Sigmoid colon (tissue), 7 donors: ENCODE results near the gene COPB1. TPM values are rescaled to one million over a fixed set of nuclear protein-coding genes. Genes with fewer than 3 reads are reported as not detected.

Experiments used
- DNase-seq: peaks from one replicate; pipeline ENCODE4 v3.0.0-alpha.2; 2019
- H3K27ac ChIP-seq, 4 donors: fragments of 200-600 bp; sonication (generic); one replicate each; pipeline ENCODE4 v1.5.1; 2016 to 2019; ENCODE audit warnings: mild to moderate bottlenecking in 1 of 4
- H3K27me3 ChIP-seq, 3 donors: fragments of 200-600 bp; sonication (generic); one replicate each; pipeline ENCODE4 v1.5.1; 2019; ENCODE audit warnings: mild to moderate bottlenecking in 1 of 3
- H3K36me3 ChIP-seq, 4 donors: fragments of 200-600 bp; sonication (generic); one replicate each; pipeline ENCODE4 v1.5.1; 2016 to 2019
- H3K4me1 ChIP-seq, 4 donors: fragments of 200-600 bp; sonication (generic); one replicate each; pipeline ENCODE4 v1.5.1; 2017 to 2019
- H3K4me3 ChIP-seq, 4 donors: fragments of 200-600 bp; sonication (generic); one replicate each; pipeline ENCODE4 v1.5.1; 2017 to 2019; ENCODE audit warnings: mild to moderate bottlenecking in 2 of 4, moderate library complexity in 1 of 4
- H3K9me3 ChIP-seq, 4 donors: fragments of 200-600 bp in 3 of 4; sonication (generic) in 3 of 4; one replicate each; pipeline versions ENCODE4 v1.5.1 to v1.6.1; 2013 to 2019
- CTCF ChIP-seq, 4 experiments: fragments of 450-650 bp in 3 of 4; fragments of 200-600 bp in 1 of 4; IDR thresholded peaks; one replicate each; pipeline ENCODE4 v1.5.1; 2016 to 2019; ENCODE audit warnings: antibody characterized with exemption in 4 of 4, mild to moderate bottlenecking in 3 of 4, moderate library complexity in 2 of 4
- EP300 ChIP-seq, 4 donors: sonication (generic); formaldehyde crosslinking; IDR thresholded peaks; one replicate each; pipeline ENCODE4 v1.6.1; 2017; ENCODE audit warnings: antibody characterized with exemption in 4 of 4
- POLR2A ChIP-seq, 2 donors: fragments of 450-650 bp; IDR thresholded peaks; one replicate each; pipeline ENCODE4 v1.6.1; 2016; ENCODE audit warnings: antibody characterized with exemption in 2 of 2, mild to moderate bottlenecking in 2 of 2, moderate library complexity in 2 of 2
- POLR2AphosphoS5 ChIP-seq, 4 donors: sonication (generic); formaldehyde crosslinking; IDR thresholded peaks; one replicate each; pipeline ENCODE4 v1.6.1; 2017; ENCODE audit warnings: antibody characterized with exemption in 4 of 4
- WGBS, 2 donors: extraction: QIAGEN DNeasy Blood & Tissue Kit; methylation state at CpG; one replicate each; pipeline ENCODE4 v1.1.7; 2013; 5-methylcytosine and 5-hydroxymethylcytosine counted together
- intact Hi-C: fragments of 100-400 bp; cut with DNase I; formaldehyde crosslinking; loops from one replicate; pipeline ENCODE4 v1.15.1; 2023
- polyA plus RNA-seq, 3 donors: library from polyadenylated mRNA; stranded (reverse); fragments of 200-250 nt; gene quantifications; one replicate each; pipeline ENCODE4 v1.2.3, GENCODE V29; 2013
- total RNA-seq, 4 donors: library from RNA; depleted of rRNA; stranded (reverse); fragments of >200 nt; gene quantifications; one replicate each; pipeline ENCODE4 v1.1.0, GENCODE V29; 2016
- donor health status: healthy with polysubstance abuse.
- donor health status: Bipolar disorder and iron deficiency.
- donor health status: healthy.

COPB1 gene
- total and polyA plus RNA-seq, 7 donors = 54.6 to 103 (median 70.2) TPM

GRCh38 chr11:14543260-14543659 is 43.6 kb upstream of the COPB1 start:
- 7 to 53% methylated on average over 1 of the region's 1 CpG for WGBS, 2 donors
- H3K4me3 ChIP-seq = no peak overlapping the region
- H3K36me3 ChIP-seq = no peaks in the 10 kb centered on the region
- DNase-seq = no peak
- no peaks in the 10 kb centered on the region for H3K27me3 ChIP-seq
- H3K4me1 ChIP-seq = peaks cover 0 to 65% (median 56%) of the 10 kb centered on the region in 4 donors
- intact Hi-C loops = no loop called here
- no peaks in the 10 kb centered on the region for H3K9me3 ChIP-seq
- TF ChIP-seq CTCF (IDR thresholded peaks at IDR 0.05) = no peak
- no peak for TF ChIP-seq POLR2A (IDR thresholded peaks at IDR 0.05)
- no peak for TF ChIP-seq EP300 (IDR thresholded peaks at IDR 0.05)
- TF ChIP-seq POLR2AphosphoS5 (IDR thresholded peaks at IDR 0.05) = no peak
- H3K27ac ChIP-seq = peak overlapping the region in 3 of 4 donors; percentile 18 to 73 (median 73)

DNA sequence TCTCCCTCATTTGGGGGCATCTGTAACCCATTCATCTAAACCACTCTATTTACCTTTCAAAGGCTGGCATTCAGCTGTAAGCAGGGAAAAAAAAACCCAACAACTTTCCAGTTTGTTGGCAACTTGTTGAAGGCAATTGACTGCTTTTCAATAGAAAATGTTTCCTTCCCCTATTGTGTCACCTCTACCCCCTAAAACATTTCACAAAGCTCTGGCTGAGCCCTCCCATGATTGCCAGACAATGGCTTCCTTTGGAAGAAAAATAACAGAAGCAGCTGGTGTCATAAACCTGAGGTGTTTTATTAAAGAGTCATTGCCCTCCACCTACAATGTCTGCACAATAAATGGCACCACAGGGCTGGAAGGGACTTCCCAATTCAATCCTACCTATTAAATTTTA is 42.7 kb upstream of the COPB1 start:
- no peak for DNase-seq
- H3K4me1 ChIP-seq = peaks cover 0 to 71% (median 65%) of the 10 kb centered on the region in 4 donors
- H3K4me3 ChIP-seq = no peak overlapping the region
- H3K36me3 ChIP-seq = no peaks in the 10 kb centered on the region
- no peaks in the 10 kb centered on the region for H3K9me3 ChIP-seq
- TF ChIP-seq EP300 (IDR thresholded peaks at IDR 0.05) (no peak), POLR2A (IDR thresholded peaks at IDR 0.05) (no peak), CTCF (IDR thresholded peaks at IDR 0.05) (no peak), POLR2AphosphoS5 (IDR thresholded peaks at IDR 0.05) (no peak)
- intact Hi-C loops = no loop called here
- peak overlapping the region in 3 of 4 donors; percentile 18 to 73 (median 73) for H3K27ac ChIP-seq
- H3K27me3 ChIP-seq = no peaks in the 10 kb centered on the region

- 65 to 73% methylated on average over 6 of the region's 6 CpGs for WGBS, 2 donors
- Histone ChIP-seq H3K9me3 (no peaks in the 10 kb centered on the region), H3K36me3 (no peaks in the 10 kb centered on the region), H3K4me1 (peaks cover 0 to 76% (median 71%) of the 10 kb centered on the region in 4 donors), H3K4me3 (peak overlapping the region in 1 of 4 donors; percentile 9), H3K27ac (peak overlapping the region; percentile 56 to 73 (median 69)), H3K27me3 (no peaks in the 10 kb centered on the region)
- intact Hi-C loops = no loop called here
- TF ChIP-seq EP300 (IDR thresholded peaks at IDR 0.05) = no peak
- TF ChIP-seq POLR2AphosphoS5 (IDR thresholded peaks at IDR 0.05) = peak in 3 of 4 donors; percentile 11 to 16 (median 14)
- no peak for DNase-seq
Observed at GRCh38 chr11:14541192-14541947, 41.8 kb upstream of the COPB1 start.

GRCh38 chr11:14539982-14540421 is 40.4 kb upstream of the COPB1 start:
- no peak for DNase-seq
- Histone ChIP-seq H3K4me3 (no peak overlapping the region), H3K36me3 (no peaks in the 10 kb centered on the region), H3K27ac (peak overlapping the region; percentile 11 to 73 (median 69)), H3K27me3 (no peaks in the 10 kb centered on the region), H3K9me3 (no peaks in the 10 kb centered on the region), H3K4me1 (peaks cover 0 to 74% (median 71%) of the 10 kb centered on the region in 4 donors)
- TF ChIP-seq CTCF (IDR thresholded peaks at IDR 0.05) = no peak
- TF ChIP-seq EP300 (IDR thresholded peaks at IDR 0.05) = no peak
- TF ChIP-seq POLR2AphosphoS5 (IDR thresholded peaks at IDR 0.05) = no peak
- TF ChIP-seq POLR2A (IDR thresholded peaks at IDR 0.05) = no peak
- 72 to 79% methylated on average over 4 of the region's 4 CpGs for WGBS, 2 donors
- intact Hi-C loops = loop anchor here (5.0 to 10.0 kb wide), 2 partner anchors 235 to 352 kb away; partner anchors contain the start of gene CYP2R1

- TF ChIP-seq POLR2A (IDR thresholded peaks at IDR 0.05) (no peak), EP300 (IDR thresholded peaks at IDR 0.05) (no peak), POLR2AphosphoS5 (IDR thresholded peaks at IDR 0.05) (no peak), CTCF (IDR thresholded peaks at IDR 0.05) (no peak)
- WGBS, 2 donors = 89 to 91% methylated on average over 3 of the region's 3 CpGs
- no peak for DNase-seq
- H3K27ac ChIP-seq = peak overlapping the region; percentile 47 to 73 (median 65)
- peaks cover 0 to 68% (median 64%) of the 10 kb centered on the region in 4 donors for H3K4me1 ChIP-seq
- H3K36me3 ChIP-seq = no peaks in the 10 kb centered on the region
- intact Hi-C loops = loop anchor here (1.0 to 10.0 kb wide), 3 partner anchors 105 to 353 kb away; partner anchors contain the start of gene CYP2R1
- H3K4me3 ChIP-seq = no peak overlapping the region
- H3K9me3 ChIP-seq = no peaks in the 10 kb centered on the region
- H3K27me3 ChIP-seq = no peaks in the 10 kb centered on the region
Observed at GRCh38 chr11:14538926-14539554, 39.4 kb upstream of the COPB1 start.
